ENCODE results near the gene FOXK1.

GRCh38 chr7:4683043-4683883, 1.2 kb downstream of the FOXK1 start:
- TF ChIP-seq CTCF (IDR thresholded peaks at IDR 0.05) (no peak), EP300 (IDR thresholded peaks at IDR 0.05) (no peak), POLR2A (IDR thresholded peaks at IDR 0.05) (no peak)

All from ovary (tissue), 3 donors.